ENCODE results near the gene ZNF280B. TPM values are rescaled to one million over a fixed set of nuclear protein-coding genes. Genes with fewer than 3 reads are reported as not detected.
"Not testable (repeated sequence)": the region's sequence is repeated elsewhere in the genome, so short reads cannot be mapped to it uniquely, and the experiment has no call there.

ZNF280B gene
- total RNA-seq, 2 experiments from 2014 or later = 2.9 TPM

GRCh38 chr22:22546490-22546889 lies 37.9 kb upstream of the ZNF280B start:
- H3K27ac Mint-ChIP-seq = no peak overlapping the region
- no peaks in the 10 kb centered on the region for H3K36me3 Mint-ChIP-seq
- H3K4me3 Mint-ChIP-seq = no peak overlapping the region
- no peaks in the 10 kb centered on the region for H3K27me3 Mint-ChIP-seq
- H3K4me1 Mint-ChIP-seq = no peaks in the 10 kb centered on the region
- H3K9me3 Mint-ChIP-seq = no peaks in the 10 kb centered on the region
- no peak for DNase-seq

- H3K27ac Mint-ChIP-seq = no peak overlapping the region
- no peaks in the 10 kb centered on the region for H3K4me1 Mint-ChIP-seq
- peaks cover 3% of the 10 kb centered on the region for H3K27me3 Mint-ChIP-seq
- H3K9me3 Mint-ChIP-seq = no peaks in the 10 kb centered on the region
- no peaks in the 10 kb centered on the region for H3K36me3 Mint-ChIP-seq
- DNase-seq = no peak
- H3K4me3 Mint-ChIP-seq = no peak overlapping the region
Observed at GRCh38 chr22:22545084-22545483, 36.5 kb upstream of the ZNF280B start.

- H3K4me1 Mint-ChIP-seq = no peaks in the 10 kb centered on the region
- H3K4me3 Mint-ChIP-seq = no peak overlapping the region
Observed at GRCh38 chr22:22538226-22538989, 29.9 kb upstream of the ZNF280B start.

GRCh38 chr22:22536916-22537315 lies 28.4 kb upstream of the ZNF280B start:
- H3K9me3 Mint-ChIP-seq = no peaks in the 10 kb centered on the region
- no peak overlapping the region for H3K4me3 Mint-ChIP-seq

More at GRCh38 chr22:22538226-22538989, 29.9 kb upstream of the ZNF280B start:
- no peak for DNase-seq
- Mint-ChIP-seq H3K9me3 (no peaks in the 10 kb centered on the region), H3K36me3 (no peaks in the 10 kb centered on the region), H3K27me3 (peaks cover 7% of the 10 kb centered on the region), H3K27ac (no peak overlapping the region)

GRCh38 chr22:22536515-22536914 lies 28.0 kb upstream of the ZNF280B start:
- no peak overlapping the region for H3K27ac Mint-ChIP-seq
- no peak overlapping the region for H3K4me3 Mint-ChIP-seq
- peaks cover 7% of the 10 kb centered on the region for H3K27me3 Mint-ChIP-seq
- H3K36me3 Mint-ChIP-seq = no peaks in the 10 kb centered on the region
- DNase-seq = no peak
- no peaks in the 10 kb centered on the region for H3K9me3 Mint-ChIP-seq
- H3K4me1 Mint-ChIP-seq = no peaks in the 10 kb centered on the region

More at GRCh38 chr22:22536916-22537315, 28.4 kb upstream of the ZNF280B start:
- H3K36me3 Mint-ChIP-seq = no peaks in the 10 kb centered on the region
- H3K27me3 Mint-ChIP-seq = peaks cover 7% of the 10 kb centered on the region
- no peak overlapping the region for H3K27ac Mint-ChIP-seq
- DNase-seq = no peak
- H3K4me1 Mint-ChIP-seq = no peaks in the 10 kb centered on the region

GRCh38 chr22:22535662-22536061 lies 27.1 kb upstream of the ZNF280B start:
- Mint-ChIP-seq H3K27ac (no peak overlapping the region), H3K36me3 (no peaks in the 10 kb centered on the region), H3K27me3 (peaks cover 10% of the 10 kb centered on the region), H3K4me3 (no peak overlapping the region), H3K9me3 (no peaks in the 10 kb centered on the region), H3K4me1 (no peaks in the 10 kb centered on the region)
- DNase-seq = no peak

- DNase-seq = no peak
- H3K27me3 Mint-ChIP-seq = peaks cover 6% of the 10 kb centered on the region
- no peaks in the 10 kb centered on the region for H3K9me3 Mint-ChIP-seq
- H3K27ac Mint-ChIP-seq = no peak overlapping the region
- H3K4me3 Mint-ChIP-seq = no peak overlapping the region
- no peaks in the 10 kb centered on the region for H3K36me3 Mint-ChIP-seq
- no peaks in the 10 kb centered on the region for H3K4me1 Mint-ChIP-seq
Observed at GRCh38 chr22:22534604-22535415, 26.3 kb upstream of the ZNF280B start.

GRCh38 chr22:22533863-22534262 lies 25.3 kb upstream of the ZNF280B start:
- no peak overlapping the region for H3K4me3 Mint-ChIP-seq
- no peaks in the 10 kb centered on the region for H3K36me3 Mint-ChIP-seq
- H3K27ac Mint-ChIP-seq = no peak overlapping the region
- H3K9me3 Mint-ChIP-seq = no peaks in the 10 kb centered on the region
- no peaks in the 10 kb centered on the region for H3K4me1 Mint-ChIP-seq
- no peak for DNase-seq
- peaks cover 6% of the 10 kb centered on the region for H3K27me3 Mint-ChIP-seq

- Mint-ChIP-seq H3K4me1 (no peaks in the 10 kb centered on the region), H3K27me3 (peaks cover 6% of the 10 kb centered on the region), H3K36me3 (no peaks in the 10 kb centered on the region), H3K9me3 (no peaks in the 10 kb centered on the region), H3K4me3 (no peak overlapping the region), H3K27ac (no peak overlapping the region)
- no peak for DNase-seq
Observed at GRCh38 chr22:22533417-22533816, 24.9 kb upstream of the ZNF280B start.

GRCh38 chr22:22532547-22533071 lies 24.1 kb upstream of the ZNF280B start:
- not testable (repeated sequence) for H3K4me1 Mint-ChIP-seq, DNase-seq, H3K36me3 Mint-ChIP-seq, H3K27ac Mint-ChIP-seq, H3K4me3 Mint-ChIP-seq, H3K9me3 Mint-ChIP-seq, H3K27me3 Mint-ChIP-seq

- no peak overlapping the region for H3K4me3 Mint-ChIP-seq
- H3K27me3 Mint-ChIP-seq = peaks cover 6% of the 10 kb centered on the region
- no peak for DNase-seq
- no peaks in the 10 kb centered on the region for H3K36me3 Mint-ChIP-seq
- no peak overlapping the region for H3K27ac Mint-ChIP-seq
- no peaks in the 10 kb centered on the region for H3K4me1 Mint-ChIP-seq
- peaks cover 1% of the 10 kb centered on the region for H3K9me3 Mint-ChIP-seq
Observed at GRCh38 chr22:22531770-22532546, 23.4 kb upstream of the ZNF280B start.

GRCh38 chr22:22528780-22529179 lies 20.2 kb upstream of the ZNF280B start:
- DNase-seq = no peak
- Mint-ChIP-seq H3K36me3 (no peaks in the 10 kb centered on the region), H3K4me3 (no peak overlapping the region), H3K4me1 (no peaks in the 10 kb centered on the region), H3K27ac (no peak overlapping the region), H3K9me3 (peaks cover 1% of the 10 kb centered on the region), H3K27me3 (peaks cover 10% of the 10 kb centered on the region)

GRCh38 chr22:22527312-22527711 lies 18.8 kb upstream of the ZNF280B start:
- Mint-ChIP-seq H3K4me3 (no peak overlapping the region), H3K4me1 (no peaks in the 10 kb centered on the region)

GRCh38 chr22:22526125-22526912 lies 17.8 kb upstream of the ZNF280B start:
- no peak overlapping the region for H3K4me3 Mint-ChIP-seq
- H3K4me1 Mint-ChIP-seq = no peaks in the 10 kb centered on the region
- H3K27ac Mint-ChIP-seq = no peak overlapping the region
- H3K9me3 Mint-ChIP-seq = peaks cover 1% of the 10 kb centered on the region
- DNase-seq = no peak
- H3K27me3 Mint-ChIP-seq = peaks cover 14% of the 10 kb centered on the region
- no peaks in the 10 kb centered on the region for H3K36me3 Mint-ChIP-seq

More at GRCh38 chr22:22527312-22527711, 18.8 kb upstream of the ZNF280B start:
- H3K9me3 Mint-ChIP-seq = peaks cover 1% of the 10 kb centered on the region
- DNase-seq = no peak
- peaks cover 14% of the 10 kb centered on the region for H3K27me3 Mint-ChIP-seq
- H3K36me3 Mint-ChIP-seq = no peaks in the 10 kb centered on the region
- H3K27ac Mint-ChIP-seq = no peak overlapping the region
